Epithelial cell of alveolus of lung (primary cell): ENCODE results near the gene OSBPL1A. TPM values are rescaled to one million over a fixed set of nuclear protein-coding genes. Genes with fewer than 3 reads are reported as not detected.

ENCODE experiments used
- total RNA-seq: library from RNA; depleted of rRNA; stranded (reverse); fragments of >200 nt; gene quantifications from 2 replicates; pipeline ENCODE4 v1.2.1, GENCODE V29; 2015

Gene OSBPL1A
- 21.2 and 23.5 TPM in 2 replicates for total RNA-seq

DNA sequence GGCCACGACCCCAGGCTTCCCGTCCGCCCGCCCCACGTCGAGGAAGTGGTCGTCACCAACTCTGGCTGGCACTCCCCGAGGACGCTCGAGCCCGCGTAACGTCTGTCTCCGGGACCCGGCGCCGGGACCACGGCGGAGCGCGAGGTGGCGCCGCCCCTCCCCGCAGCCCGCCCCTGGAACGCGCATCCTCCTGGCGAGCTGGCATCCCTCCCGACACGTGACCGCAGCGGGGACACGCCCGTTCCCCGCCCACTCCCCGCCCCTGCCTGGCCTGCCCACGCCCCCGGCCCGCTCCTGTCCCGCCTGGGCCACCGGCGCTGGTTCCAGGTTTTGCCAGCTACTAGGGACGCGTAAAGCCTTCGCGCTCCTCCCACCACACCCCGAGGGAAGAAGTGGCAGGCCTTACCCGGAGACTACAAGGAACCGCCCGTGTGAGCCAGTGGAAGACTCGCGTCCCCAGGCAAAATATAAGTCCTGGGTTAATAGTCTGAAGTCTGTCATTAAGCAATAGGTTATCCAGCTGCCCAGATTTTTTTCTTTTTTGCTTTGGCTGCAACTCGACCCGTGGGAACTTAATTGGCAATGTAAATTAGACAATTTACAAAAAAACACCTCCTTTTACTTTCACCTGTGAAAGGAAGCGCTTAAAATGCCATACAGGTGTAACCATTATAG lies at the start of gene OSBPL1A:
TSS of gene OSBPL1A (minus strand) at position 131 of the 675 bp plus-strand sequence. CDS start 20,291 bp downstream, outside the sequence.

DNA sequence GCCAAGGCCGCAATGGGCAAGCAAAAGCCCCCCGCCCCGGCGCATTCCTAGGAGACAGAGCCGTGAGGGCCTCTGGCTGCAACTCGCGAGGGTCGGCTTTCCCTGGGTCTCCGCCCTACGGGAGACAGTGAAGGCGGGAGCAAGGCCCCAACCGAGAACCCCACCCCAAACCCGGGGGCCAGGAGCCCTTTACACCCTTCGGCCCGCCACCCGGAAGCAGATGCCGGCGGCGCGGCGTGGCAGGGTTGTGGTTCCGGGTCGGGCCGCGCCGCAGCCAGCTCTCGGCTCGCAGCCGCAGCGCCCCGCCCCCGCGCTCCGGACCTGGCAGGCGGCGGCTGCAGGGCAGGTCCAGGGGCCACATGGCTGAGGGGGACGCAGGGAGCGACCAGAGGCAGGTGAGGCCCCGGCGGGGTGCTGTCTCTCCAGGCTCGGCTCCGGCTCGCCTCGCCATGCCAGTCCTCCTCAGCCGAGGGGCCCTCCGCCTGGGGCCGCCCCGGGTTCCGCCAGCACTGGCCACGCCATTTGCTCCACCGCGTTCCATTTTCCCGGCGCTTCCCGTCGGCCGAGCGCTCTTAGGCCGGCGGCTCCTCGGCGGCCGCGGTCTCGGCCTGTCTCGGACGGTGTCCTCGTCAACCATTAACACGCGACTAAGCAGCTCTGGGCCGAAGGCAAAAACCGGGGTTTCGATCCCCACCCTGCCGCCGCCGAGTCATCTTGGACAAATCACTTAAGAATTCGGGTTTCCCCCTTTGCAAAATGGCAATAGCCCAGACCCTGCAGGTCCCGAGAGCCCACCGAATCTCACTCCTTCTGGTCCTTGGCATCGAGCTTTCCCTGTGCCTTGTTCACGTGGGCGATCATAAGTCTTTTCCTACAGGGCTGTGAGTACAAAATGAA lies 29.0 kb upstream of the OSBPL1A start, which contains the start of gene IMPACT:
TSS of gene IMPACT (plus strand) at position 273 of the 897 bp plus-strand sequence. CDS start at position 360, 87 bp downstream.

DNA sequence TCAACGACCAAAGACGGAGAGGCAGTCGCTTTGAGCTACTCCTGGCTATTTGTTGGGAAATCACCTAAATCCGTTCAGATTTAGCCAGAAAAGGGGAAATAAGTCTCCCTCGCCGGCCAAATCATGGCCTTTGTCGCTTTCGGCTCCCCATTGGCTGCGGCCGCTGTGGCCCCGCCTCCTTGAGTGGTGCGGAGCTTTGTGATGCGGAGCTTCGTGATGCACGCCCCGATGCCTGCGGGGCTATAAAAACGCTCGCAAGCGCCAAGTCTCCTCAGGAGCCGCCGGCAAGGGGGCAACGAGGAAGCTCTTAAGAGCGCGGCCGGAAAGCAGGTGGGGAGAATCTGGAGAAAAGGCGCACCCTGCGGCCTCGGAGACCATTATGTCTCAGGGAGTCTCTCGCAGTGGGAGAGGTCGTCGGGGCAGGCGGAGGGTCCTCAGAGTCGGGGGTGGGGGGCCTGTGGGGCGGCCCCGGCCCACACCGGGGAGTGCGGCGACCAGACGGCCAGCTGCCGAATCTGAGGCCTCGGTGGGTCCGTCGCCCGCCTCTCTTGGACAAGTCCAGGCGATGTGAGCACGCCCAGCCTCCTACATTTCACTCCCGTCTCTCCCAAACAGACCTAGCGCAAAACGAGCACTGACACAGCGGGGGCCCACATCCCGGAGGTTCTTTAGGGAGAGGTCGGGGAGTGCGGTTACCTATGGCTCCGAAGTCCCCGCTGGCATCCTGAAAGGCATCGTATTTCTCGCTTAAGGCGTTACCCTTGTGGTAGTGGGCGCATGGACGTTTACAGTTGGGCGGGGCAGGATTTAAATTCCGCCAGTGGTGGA lies 258.6 kb downstream of the OSBPL1A start, which contains the start of gene CABYR:
TSS of gene CABYR (plus strand) at position 274 of the 828 bp plus-strand sequence. CDS start 4,053 bp downstream, outside the sequence.

Other genes starting within 250 kb of the OSBPL1A start
- 22.2 and 23.9 TPM in 2 replicates for gene IMPACT, start 28.8 kb upstream of the OSBPL1A start, total RNA-seq
- gene HRH4, start 62.8 kb upstream of the OSBPL1A start, total RNA-seq: not detected in 2 replicates